OCI-LY3 (cell line): ENCODE measurements around the gene KLHL9.

Source experiments
- H2AFZ ChIP-seq: fragments of 200-600, 300-600 bp; shearing (Covaris generic); 2 replicates; pipeline ENCODE4 v1.6.0; 2014; ENCODE audit warnings: antibody characterized with exemption, low read depth, low read length
- H3K27ac ChIP-seq: fragments of 200-600, 300-600 bp; sonication (generic); 2 replicates; pipeline ENCODE4 v1.5.1; 2014; ENCODE audit warnings: mild to moderate bottlenecking, low read length, moderate library complexity, mixed read lengths
- H3K27me3 ChIP-seq: fragments of 200-600, 300-600 bp; sonication (generic); 2 replicates; pipeline ENCODE4 v1.6.1; 2014; ENCODE audit warnings: low read depth, low read length, mixed read lengths
- H3K36me3 ChIP-seq: fragments of 200-600, 300-600 bp; sonication (generic); replicated peaks from 2 replicates; pipeline ENCODE3; 2014; ENCODE audit warnings: low read depth, low read length, mixed read lengths
- H3K4me1 ChIP-seq: fragments of 300-600, 200-600 bp; sonication (generic); 2 replicates; pipeline ENCODE4 v1.6.1; 2014; ENCODE audit warnings: low read length, mixed read lengths
- H3K4me2 ChIP-seq: fragments of 200-600, 300-600 bp; sonication (generic); 2 replicates; pipeline ENCODE4 v1.6.1; 2014; ENCODE audit warnings: low read length, mixed read lengths
- H3K4me3 ChIP-seq: fragments of 300-600, 200-600 bp; sonication (generic); 2 replicates; pipeline ENCODE4 v1.5.1; 2014; ENCODE audit warnings: antibody characterized with exemption, mild to moderate bottlenecking, low read length, moderate library complexity
- H3K79me2 ChIP-seq: fragments of 300-600, 200-600 bp; shearing (Covaris generic); 2 replicates; pipeline ENCODE4 v1.6.1; 2014; ENCODE audit warnings: mild to moderate bottlenecking, low read length, mixed read lengths
- H3K9ac ChIP-seq: fragments of 300-600, 200-600 bp; shearing (Covaris generic); 2 replicates; pipeline ENCODE4 v1.6.0; 2014; ENCODE audit warnings: mild to moderate bottlenecking, low read length, moderate library complexity
- H3K9me3 ChIP-seq: fragments of 200-600, 300-600 bp; shearing (Covaris generic); 2 replicates; pipeline ENCODE4 v1.6.1; 2014; ENCODE audit warnings: low read length, mixed read lengths; ENCODE audit not compliant: insufficient read depth
- H4K20me1 ChIP-seq: fragments of 200-600, 300-600 bp; sonication (generic); 2 replicates; pipeline ENCODE4 v1.6.1; 2016; ENCODE audit warnings: low read length, mixed read lengths; ENCODE audit not compliant: insufficient read depth
- EZH2phosphoT487 ChIP-seq: fragments of 200-600 bp; shearing (Covaris generic); IDR thresholded peaks from 2 replicates; pipeline ENCODE4 v1.6.1; 2018; ENCODE audit warnings: antibody characterized with exemption, mixed run types, low read depth
- TF ChIP-seq, protein P1 (sequence below): fragments of 200-600, 300-600 bp; sonication (generic); IDR thresholded peaks from 2 replicates; pipeline ENCODE4 v1.5.1; 2014; ENCODE audit warnings: antibody characterized with exemption, low read length, low read depth

KLHL9 gene

DNA sequence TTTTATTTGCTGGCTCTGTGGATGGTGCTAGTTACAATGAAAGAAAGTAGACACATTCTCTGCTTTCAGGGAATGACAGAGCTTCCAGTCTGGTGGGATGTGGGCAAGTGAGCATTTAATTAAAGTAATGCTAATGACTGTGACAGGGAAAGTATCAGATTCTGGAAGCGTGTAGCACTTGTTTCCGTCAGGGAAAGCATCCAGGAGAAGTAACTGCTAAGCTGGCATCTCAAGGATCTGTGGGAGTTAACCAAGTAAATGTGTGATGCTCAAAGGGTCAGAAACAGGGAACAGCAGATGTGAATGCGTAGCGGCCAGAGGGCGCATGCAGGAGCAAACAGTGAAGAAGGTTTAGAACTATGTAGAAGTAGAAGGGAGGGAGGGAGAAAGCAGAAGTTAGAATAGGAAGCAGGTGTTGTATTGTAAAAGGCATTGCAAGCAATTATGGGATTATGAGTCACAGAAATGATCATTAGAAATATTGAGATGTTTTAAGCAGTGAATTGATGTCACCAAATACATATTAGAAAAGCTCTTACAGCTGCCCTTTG, 12.2 kb downstream of the KLHL9 start:
- Histone ChIP-seq H3K4me2 (no peak overlapping the region), H3K27me3 (peaks cover under 1% of the 10 kb centered on the region), H3K79me2 (no peaks in the 10 kb centered on the region; the same call in 1 of the 2 replicates), H2AFZ (no peak overlapping the region), H3K36me3 (peaks cover 11% of the 10 kb centered on the region), H3K4me1 (no peaks in the 10 kb centered on the region), H4K20me1 (peaks cover 34% of the 10 kb centered on the region), H3K9ac (no peak overlapping the region), H3K9me3 (no peaks in the 10 kb centered on the region), H3K4me3 (no peak overlapping the region), H3K27ac (no peak overlapping the region)
- TF ChIP-seq, protein P1, sequence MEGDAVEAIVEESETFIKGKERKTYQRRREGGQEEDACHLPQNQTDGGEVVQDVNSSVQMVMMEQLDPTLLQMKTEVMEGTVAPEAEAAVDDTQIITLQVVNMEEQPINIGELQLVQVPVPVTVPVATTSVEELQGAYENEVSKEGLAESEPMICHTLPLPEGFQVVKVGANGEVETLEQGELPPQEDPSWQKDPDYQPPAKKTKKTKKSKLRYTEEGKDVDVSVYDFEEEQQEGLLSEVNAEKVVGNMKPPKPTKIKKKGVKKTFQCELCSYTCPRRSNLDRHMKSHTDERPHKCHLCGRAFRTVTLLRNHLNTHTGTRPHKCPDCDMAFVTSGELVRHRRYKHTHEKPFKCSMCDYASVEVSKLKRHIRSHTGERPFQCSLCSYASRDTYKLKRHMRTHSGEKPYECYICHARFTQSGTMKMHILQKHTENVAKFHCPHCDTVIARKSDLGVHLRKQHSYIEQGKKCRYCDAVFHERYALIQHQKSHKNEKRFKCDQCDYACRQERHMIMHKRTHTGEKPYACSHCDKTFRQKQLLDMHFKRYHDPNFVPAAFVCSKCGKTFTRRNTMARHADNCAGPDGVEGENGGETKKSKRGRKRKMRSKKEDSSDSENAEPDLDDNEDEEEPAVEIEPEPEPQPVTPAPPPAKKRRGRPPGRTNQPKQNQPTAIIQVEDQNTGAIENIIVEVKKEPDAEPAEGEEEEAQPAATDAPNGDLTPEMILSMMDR, result no peak
- no peak for TF ChIP-seq EZH2phosphoT487

DNA sequence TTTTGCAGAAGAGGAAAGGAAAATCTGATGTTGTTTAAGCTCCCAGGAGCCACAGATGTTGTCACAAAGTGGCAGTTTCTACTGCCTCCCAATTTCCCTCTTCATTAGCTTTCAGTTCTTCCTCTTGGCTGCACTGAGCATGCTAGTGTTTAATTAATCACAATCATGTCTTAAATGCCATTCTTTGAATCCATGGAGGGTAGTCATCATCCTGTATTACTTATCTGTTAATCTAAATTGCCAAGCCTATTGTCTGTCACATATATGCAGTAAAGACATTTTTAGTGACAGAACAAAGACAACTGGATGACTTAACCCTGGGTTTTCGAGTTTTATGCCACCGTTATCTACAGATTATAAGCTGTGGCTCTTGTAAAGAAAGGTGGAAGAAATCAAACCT, 14.7 kb downstream of the KLHL9 start:
- Histone ChIP-seq H3K9me3 (no peaks in the 10 kb centered on the region), H4K20me1 (peaks cover 13% of the 10 kb centered on the region), H3K36me3 (peaks cover 11% of the 10 kb centered on the region), H3K27me3 (peaks cover 23% of the 10 kb centered on the region), H2AFZ (no peak overlapping the region), H3K4me2 (no peak overlapping the region), H3K79me2 (no peaks in the 10 kb centered on the region), H3K9ac (no peak overlapping the region), H3K4me3 (no peak overlapping the region), H3K27ac (no peak overlapping the region), H3K4me1 (no peaks in the 10 kb centered on the region)
- TF ChIP-seq, protein P1, result no peak
- TF ChIP-seq EZH2phosphoT487, result no peak

DNA sequence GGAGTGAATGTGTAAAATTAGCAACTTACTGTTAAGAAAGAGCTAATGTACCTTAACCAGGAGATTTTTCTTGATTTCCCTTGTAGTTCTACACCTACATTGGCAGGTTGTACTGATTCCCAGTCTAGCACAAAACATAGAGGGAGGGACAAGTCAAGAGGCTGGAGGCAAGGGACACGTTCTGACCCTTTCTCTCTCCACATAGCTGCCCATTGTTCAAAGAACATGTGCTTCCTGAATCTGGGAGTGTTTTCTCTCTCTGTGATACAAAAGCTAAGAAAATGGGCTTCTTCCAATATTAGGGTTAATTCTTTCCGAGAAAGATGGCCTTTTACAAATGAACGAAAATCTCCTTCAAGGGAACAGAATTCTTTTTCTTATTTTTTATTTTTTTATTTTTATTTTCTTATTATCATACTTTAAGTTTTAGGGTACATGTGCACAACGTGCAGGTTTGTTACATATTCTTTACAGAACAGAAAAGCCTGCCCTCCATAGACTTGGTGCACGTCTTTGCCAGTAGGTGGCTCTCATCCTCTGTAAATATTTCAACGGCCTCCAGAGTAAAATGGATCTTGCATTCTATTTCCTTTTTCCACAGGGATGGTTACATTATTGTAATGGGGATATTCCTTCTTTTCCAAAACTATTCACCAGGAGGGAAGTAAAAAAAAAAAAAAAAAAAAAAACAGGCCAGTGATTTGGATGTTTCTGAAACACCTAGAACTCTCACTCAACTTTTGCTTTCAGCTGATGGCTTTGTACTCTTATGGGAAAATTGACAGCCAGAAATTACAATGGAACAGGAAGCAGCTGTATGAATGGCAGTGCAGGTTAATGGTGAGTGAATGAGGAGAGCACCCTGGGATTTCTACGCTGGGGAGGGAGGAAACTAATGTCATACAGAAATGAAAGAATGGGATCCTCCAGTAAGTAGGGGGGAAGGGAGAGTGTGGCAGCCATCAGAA, 17.0 kb downstream of the KLHL9 start:
- Histone ChIP-seq H3K36me3 (peaks cover under 1% of the 10 kb centered on the region), H3K9ac (no peak overlapping the region), H3K9me3 (no peaks in the 10 kb centered on the region), H3K27ac (no peak overlapping the region), H3K4me1 (no peaks in the 10 kb centered on the region), H3K4me2 (no peak overlapping the region), H3K79me2 (no peaks in the 10 kb centered on the region), H2AFZ (no peak overlapping the region), H3K27me3 (peaks cover 41% of the 10 kb centered on the region), H3K4me3 (no peak overlapping the region), H4K20me1 (no peaks in the 10 kb centered on the region)
- TF ChIP-seq EZH2phosphoT487, result no peak
- TF ChIP-seq, protein P1, result peak; percentile 59

DNA sequence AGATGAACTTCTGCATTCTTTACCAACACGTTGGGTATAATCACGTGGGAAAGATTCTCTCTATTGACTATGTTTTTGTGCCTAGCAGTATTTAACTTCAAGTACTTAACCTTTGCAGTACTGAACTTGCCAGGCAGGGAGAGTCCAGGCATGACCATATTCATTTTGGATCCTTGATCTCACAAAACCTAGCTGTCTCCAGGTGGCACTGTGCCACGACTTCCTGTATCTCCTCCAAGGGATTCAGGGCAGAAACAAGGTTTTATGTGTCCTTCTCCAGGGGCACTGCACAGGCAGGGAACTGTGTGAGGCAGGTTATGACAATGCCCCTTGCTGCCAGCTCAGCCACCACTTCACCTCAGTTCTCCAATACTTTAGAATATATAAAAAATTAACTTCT, 18.3 kb downstream of the KLHL9 start:
- TF ChIP-seq, protein P1, result peak; percentile 21; the same call in 1 of the 2 replicates
- TF ChIP-seq EZH2phosphoT487, result no peak
- no peaks in the 10 kb centered on the region for H3K9me3 ChIP-seq
- H3K79me2 ChIP-seq, result no peaks in the 10 kb centered on the region
- H3K36me3 ChIP-seq, result no peaks in the 10 kb centered on the region
- H3K27me3 ChIP-seq, result peaks cover 51% of the 10 kb centered on the region
- no peak overlapping the region for H3K27ac ChIP-seq
- no peak overlapping the region for H3K4me2 ChIP-seq
- H3K4me1 ChIP-seq, result no peaks in the 10 kb centered on the region
- H3K4me3 ChIP-seq, result no peak overlapping the region
- H2AFZ ChIP-seq, result no peak overlapping the region
- H4K20me1 ChIP-seq, result no peaks in the 10 kb centered on the region
- no peak overlapping the region for H3K9ac ChIP-seq
